HG02973 (cell line): ENCODE data around the gene GSTO2.

ENCODE experiments used
- ATAC-seq: cut with Tn5 transposase; IDR thresholded peaks from one replicate; pipeline ENCODE4 v1.9.1; 2021; ENCODE audit warnings: moderate library complexity; ENCODE audit not compliant: unreplicated experiment

GSTO2 gene

DNA sequence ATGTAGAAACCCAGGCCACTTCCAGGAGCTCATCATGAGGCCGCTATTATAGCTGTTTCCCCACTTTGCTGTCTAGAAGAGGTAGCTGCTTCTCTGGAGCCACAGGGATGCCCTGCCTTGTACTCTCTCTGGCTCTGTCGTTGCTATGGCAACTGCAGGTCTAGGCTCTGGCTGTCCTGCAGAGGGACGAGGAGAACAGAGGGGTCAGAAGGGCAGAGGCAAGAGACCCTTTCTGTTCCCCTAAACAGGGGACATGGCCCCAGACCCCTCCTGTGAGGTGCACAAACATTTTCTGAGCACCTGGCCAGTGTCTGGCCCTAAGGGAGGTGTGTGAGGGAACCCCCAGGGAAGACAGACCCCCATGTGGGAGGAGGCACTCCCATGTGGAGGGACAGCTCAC is 37.9 kb downstream of the GSTO2 start:
- ATAC-seq, result no peak

DNA sequence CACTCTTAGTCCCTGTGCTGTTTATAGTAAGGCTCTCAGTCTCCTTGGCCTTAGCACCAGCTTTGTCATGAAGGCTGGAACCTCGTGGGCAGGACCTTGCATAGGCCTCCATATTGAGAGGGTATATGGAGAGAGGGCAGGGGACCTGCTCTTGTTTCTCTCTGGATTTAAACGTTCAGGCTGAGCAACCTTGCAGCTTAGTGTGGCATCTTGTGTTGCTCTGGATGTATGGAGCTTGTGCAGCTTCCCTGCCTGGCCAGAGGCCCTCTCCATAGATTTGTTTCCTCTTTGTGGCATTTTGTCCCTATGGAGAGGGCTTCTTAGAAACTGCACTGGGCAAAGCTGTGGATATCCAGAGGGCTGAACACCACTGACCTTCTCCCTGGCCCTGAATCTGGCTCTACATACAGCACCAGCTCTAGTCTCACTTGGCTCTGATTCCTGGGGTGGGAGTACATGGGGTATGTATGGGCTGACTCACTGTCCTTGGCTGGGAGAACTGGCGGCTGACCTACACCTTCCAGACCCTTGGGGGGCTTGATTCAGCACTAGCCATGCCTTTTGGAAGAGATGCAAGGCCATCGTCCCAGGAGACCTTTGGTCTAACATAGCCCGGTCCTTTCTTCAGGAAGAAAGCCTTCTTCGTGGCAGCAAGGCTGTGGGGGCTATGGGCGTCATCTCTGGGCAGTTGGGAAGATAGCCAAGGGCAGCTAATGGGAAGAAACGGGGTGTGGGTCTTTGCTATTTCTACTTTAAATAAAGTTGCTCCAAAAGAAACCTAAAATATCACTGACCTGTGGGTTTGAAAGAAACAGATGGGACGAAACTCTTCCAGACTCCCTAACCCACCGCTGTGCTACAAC is 38.8 kb downstream of the GSTO2 start:
- no peak for ATAC-seq

DNA sequence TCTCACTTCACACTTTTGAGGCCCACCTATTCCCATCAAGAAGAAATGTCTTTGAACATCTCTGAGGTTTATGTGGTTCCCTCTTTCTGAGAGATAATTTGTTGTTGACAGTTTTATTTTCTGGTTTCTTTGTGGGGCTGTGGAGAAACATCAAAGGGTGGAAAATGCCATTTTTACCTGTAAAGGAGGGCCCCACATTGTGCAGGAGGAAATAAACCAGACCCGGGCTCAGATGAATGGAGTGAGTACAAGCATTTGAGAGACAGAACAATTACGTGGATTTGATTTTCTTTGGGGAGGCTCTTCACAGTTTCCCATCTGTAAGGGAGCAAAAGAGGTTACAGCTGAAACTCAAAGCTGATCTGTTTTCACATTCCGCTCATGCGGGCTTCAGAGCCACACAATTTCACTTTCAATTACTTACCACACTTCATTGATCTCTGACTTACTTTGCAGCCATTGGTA is 39.5 kb downstream of the GSTO2 start:
- peak; percentile 72 for ATAC-seq

DNA sequence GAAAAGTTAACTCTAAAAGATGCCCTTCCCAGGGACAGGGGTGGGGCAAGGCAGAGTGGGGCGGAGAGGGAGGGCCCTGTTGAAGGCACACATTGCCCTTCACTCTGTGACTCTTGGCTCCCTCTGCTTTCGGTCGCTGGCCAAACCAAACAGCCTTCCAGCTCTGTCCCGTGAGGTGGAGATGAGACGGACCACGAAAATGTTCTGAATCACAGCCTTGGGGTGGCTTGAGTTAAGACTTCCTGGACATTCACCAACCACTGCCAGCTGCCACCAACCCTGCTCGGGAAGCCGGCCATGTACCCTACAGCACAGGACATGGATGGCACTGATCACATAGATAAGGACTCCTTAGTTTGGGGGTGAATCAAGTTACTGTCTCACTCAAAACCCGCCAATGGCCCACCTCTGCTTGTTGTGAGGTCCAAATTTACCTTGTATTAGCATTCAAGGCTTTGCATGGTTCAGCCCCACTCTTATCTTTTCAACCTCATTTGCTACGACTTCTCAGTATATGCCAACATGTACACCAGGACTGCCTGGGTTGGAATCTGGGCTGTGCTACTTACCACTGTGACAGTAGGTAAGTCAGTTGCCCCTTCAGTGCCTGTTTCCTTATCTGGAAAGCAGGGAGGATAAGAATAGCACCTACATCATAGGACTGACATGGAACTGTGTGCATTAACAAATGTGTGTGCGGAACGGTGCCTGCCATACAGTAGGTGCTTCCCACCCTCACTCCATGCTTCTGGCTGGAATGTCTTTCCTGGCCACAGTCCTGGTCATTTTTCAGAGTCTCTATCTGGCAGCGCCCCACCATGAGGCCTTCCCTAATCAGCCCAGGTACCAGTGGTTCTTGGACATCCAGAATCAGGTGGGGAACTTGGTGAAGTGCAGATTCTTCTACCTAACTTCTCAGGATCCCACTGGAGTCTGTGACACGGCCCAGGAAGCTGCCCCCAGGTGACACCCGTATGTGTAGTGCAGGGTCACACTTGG is 41.3 kb downstream of the GSTO2 start:
- no peak for ATAC-seq

DNA sequence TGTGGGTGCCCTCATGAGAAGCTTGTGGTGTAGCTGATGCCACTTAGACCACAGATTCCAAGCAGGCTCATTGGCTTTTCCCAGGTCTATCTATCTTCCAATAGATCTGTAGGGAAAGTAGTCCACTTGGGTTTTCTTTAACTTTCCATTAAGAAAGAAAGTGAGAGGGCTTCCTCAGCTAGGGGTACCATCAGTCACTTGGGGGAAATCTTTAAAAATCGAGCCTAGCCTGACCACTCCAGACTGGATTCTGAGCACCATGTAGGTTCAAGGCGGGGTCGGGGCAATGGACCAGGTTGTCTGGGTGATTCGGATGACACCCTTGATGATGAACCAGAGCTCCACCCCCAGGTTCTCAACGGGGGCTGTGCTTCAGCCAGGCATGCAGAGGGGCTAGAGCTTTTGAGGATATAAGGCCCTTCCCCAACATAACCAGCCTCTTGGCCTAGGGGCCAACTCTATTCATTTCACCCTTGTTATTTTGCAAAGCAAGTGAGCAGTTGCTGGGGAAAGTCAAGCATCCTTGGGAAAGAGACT is 42.3 kb downstream of the GSTO2 start:
- ATAC-seq, result no peak

DNA sequence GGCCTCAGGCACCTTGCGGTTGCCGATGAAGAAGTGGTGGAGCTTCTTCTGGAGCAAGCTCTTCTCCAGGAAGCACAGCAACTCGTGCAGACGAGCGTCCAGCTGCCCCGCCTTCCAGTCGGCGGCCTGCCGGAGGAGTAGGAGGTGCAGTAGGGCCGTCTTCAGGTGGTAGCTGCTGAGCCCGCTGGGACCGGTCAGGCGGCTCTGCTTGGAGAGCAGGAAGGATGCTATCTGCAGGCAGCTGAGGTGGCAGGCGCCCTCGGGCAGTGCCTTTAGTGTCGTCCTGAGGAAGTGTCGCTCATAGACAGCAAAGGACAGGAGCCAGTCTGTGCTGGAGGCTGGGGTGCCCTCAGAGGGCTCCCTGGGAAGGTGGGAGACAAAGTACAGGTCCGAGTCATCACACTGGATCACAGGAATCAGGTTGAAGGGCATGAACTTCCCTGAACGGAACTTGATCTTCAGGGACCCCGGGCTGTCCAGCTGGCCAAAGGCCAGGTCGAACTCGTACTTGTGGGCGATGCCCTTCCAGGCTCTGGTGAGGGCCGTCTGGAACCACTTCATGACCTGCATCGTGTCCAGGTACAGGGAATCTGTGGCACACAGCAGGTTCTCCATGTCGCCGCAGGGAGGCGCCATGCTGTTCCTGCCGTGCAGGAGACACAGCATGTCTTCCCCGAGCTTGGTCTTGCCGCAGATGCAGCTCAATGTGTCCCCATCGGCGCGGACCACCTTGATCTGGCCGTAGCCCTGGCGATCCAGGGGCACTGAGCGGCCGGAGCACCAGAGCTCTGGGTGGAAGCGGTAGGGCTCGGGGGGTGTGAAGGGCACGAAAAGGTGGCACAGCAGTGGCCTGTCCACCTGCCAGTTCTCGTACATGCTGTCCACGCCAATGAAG is 45.9 kb downstream of the GSTO2 start:
- ATAC-seq, result no peak

DNA sequence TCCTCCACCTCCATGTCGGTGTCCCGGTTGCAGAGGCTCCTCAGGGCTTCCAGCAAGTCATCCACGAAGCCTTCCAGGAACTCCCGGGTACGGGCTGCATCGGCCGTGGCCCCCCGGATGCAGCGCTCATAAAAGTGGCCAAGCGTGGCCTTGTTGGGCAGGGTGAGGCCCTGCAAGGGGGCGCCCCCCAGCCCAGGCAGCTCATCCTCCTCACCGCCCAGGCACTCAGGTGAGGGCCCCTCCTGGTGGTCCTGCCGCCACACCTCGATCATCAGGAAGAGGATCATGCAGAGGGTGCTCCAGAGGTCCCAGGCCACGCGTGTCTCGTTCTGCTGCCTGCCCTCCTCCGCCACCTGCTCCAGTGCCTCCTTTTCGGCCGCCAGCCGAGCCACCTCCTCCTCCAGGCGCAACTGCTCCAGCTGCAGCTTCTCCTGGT is 46.5 kb downstream of the GSTO2 start:
- ATAC-seq, result no peak

DNA sequence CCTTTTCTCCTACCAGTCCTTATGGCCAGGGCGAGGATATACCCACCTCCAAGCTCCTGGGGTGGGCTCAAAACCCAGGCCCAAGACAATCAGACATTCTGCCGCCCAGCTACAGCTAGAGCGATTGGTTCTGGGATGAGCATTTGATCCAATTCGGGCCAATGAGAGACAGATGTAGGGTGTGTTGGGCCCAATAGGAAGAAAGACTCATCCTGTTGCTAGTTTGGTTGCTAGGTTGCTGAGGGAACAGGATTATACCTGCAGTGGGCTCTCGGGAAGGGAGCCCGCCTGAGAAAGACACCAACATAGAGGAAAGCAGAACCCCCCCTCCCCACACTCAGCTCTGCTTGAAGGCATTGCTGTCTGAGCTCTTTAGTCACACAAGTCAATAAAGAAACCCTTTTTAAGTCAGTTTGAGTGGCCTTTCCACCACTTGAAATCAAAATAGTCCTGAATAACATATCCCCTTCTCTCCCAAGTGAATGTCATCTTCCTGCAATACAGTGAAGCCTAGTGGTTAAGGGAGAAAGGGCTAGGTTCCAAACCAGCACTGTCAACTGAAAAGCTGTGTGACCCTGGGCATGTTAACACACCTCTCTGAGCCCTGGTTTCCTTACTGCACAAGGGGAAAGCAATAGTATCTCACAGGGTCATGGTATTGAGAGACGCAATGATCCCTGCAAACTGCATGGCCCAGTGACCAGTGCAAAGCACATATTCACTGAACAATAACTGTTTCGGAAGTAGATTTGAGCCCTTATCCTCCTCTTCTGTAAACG is 47.5 kb downstream of the GSTO2 start:
- ATAC-seq, result no peak

DNA sequence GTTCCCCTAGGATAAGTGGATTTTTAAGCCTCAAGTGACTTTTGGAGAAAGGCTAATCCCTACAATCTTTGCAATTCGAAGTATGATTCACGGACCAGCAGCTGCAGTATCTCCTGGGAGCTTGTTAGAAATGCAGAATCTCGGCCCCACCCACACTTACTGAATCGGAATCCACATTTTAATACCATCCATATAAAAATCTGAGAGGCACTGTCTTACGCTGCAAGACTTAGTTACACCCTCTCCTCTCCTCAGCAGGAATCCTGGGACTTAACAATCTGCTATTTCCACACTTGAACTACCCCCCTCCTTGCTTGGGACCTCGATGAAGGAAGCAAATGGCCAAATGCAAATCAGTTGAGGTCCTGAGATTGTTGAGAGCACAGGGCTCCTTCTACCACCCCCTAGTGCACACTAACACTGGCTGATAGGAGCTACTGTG is 48.3 kb downstream of the GSTO2 start:
- ATAC-seq, result no peak

DNA sequence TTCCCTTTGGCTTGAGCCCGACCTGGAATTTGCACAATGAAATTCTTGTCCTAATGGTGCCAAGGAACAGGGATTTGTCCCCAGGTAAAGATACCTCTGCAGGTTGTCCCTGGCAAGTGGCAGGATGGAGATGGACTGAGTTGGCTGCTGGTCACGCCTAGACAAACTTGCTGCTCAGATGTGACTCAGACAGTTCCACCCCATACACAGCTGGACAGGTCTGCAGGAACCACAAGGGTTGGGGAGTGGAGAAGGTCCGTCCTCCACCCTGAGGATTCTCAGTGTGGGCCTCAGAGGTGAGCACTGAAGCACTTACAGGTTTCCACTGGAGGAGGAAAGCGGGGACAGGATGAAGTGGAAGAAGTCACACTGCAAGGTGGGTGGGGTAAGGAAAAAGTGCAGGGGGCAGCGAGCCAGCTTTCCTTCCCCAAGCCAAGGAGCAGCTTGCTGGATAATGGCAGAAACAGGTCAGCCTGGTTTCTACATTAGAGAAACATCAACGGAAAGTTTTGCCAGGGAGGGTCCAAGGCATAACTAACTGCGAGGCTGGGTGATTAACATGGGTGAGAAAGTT is 48.8 kb downstream of the GSTO2 start:
- ATAC-seq, result no peak

DNA sequence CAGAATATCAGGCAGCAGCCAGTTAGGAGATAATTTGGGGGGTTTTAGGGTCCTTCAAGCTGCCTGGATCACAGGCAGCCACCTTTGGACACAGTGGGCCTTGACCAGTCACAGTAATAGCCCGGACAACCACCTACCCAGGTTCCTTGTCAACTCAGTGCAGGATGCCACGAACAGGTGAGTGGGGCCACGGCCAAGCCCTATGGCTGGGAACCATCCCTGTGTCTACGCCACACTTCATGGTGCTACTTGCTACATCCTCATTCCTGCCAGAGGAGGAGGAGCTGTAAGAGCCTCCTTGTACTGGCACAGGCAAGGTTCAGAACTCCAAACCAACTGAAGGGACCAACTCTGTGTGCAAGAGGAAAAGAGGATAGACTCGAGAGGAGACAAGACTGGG is 49.3 kb downstream of the GSTO2 start:
- ATAC-seq, result no peak

DNA sequence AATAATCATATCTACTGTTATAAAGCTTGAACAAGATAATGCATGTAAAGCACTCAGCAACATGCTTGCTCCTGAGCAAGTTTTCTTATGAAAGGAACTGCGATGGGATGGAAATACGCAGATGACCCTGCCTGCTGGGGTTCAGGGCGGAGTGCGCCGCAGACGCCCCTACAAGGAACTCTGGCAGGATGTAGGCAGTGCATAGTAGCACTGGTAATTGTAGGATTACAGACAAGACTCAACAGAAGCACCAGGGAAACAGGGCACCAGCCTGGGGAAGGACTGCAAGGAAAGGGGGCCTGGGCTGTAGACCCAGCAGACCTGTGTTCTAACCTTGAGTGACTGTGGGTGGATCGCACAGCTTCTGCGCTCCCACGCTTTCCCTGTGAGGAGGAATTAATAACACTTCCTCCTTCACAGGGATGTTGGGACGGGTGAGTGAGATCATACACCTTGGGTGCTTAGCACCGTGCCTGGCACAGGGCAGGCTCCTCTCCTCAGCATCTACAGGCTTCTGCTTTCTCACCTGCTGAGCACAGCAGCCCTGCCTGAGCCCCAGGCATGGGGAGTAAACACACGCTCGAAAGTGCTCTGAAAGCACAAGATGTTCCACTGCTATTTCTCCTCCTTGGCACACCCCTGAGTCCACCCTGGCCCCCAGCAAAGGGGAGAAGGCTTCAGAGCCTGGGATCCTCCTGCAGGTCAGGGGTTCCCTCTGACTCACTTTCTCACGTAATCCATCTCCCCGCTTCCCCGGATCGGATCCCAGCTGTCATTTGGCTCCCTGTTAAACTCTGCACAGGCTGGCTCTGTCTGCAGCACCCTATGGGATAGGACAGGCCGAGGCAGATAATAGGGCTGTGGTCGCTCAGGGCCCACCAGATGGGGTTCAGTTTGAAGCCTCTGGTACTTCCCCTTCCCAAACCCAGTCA is 50.1 kb downstream of the GSTO2 start:
- no peak for ATAC-seq

DNA sequence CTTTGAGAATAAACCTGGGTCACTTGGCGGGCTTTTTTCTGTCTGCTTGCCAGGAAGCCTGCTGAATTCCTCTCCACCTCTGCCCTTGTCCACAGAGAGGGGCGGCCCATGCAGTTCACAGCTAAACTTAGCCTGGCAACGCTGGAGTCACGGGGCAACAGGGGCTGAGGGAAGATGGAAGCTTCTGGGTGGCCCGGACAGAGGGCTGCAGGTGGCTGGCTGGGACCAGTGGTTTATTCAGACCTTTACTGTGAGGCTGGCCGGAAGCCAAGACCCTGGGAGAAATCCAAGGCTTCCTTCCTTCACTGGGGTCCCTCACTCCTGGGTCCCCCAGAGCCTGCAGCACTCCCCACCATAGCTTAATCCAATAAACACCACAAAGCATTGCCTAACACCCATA is 52.2 kb downstream of the GSTO2 start:
- ATAC-seq, result no peak

DNA sequence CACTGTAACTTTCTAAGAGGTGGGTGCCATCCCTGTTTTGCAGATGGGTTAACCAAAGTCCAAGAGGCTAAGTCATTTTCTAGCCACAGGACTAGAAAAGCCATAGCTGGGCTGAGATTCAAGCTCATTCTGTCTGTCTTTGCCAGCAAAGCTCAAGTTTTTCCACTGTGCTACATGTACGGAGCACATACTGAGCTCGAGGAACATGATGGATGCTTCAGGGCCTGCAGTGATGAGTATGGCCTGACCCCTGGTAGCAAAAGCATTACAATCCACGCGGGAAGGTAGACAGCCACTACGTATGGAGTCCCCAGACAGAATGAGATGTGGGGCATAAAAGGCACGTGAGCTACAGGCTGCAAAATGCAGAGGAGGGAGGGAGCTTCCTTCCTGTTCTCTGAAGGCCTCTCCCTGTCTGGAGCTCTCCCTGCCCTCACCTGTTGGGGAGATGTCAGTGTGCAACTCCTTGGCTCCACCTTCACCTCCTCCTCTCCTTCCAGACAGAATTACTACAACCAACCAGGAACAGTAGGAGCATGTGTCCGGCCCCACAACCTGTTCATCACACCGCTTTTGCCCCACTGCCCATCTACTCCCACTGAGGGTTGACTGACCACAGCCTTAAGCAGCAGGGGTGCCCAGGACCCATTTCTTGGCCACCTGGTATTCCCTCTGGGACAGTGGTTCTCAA is 52.9 kb downstream of the GSTO2 start:
- no peak for ATAC-seq

DNA sequence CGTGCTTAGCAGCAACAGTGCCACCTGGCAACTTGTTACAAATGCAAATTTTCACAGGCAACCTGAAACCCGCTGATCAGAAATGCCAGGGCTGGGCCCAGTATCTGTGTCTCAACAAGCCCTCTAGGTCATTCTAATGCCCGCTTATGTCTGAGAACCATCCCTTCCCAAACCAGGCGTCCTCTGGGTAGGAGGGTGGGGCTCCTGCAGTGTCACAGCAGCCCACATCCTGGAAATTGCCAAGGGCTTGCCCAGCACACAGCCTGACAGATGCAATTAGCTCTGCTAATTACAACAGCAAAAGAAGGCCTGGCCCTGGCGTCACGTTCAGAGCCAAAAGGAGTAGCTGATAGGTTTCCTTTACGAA is 53.4 kb downstream of the GSTO2 start:
- ATAC-seq, result no peak

DNA sequence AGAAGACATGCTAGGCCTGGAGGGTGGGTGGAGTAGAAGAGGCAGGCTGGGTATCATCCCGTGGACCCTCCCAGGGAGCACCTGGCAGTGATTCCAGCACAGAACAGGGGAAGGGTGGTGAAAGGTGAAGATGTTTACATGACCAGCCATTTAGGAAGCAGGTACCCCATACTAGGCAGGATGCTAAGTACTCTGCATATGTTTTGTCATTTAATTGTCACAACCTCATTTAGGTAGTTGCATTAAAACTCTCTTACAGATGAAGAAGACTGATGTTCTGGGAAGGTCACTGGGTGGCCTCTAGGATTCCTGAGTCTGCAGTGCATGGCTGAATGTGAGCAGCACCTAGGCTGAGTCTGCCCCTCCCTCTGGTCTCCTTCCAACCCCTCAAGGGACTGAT is 54.1 kb downstream of the GSTO2 start:
- ATAC-seq, result no peak

DNA sequence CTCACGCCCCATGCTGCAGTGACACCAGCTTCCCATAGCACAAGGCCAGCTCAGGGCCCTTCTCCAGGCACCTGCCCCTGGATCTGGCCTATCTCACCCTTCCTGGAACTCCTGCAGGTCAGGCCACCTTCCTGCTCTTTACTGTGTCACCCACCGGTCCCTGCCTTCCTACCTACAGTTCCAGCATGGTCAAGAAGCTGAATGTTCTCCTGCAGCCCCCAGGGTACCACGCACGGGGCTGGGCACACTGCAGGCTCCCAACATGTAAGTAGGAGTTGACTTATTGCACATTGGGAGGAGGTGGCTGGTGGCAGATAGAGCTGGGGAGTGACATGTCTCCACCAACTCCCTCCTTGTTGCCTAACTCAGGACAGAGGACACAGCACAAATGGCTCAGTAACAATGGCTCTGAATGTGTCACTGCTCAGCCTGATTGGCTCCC is 54.8 kb downstream of the GSTO2 start:
- ATAC-seq, result no peak
